HepG2 (cell line): Measurements from ENCODE around the gene URGCP. TPM values are rescaled to one million over a fixed set of nuclear protein-coding genes. Genes with fewer than 3 reads are reported as not detected.

Experiments used
- ADNP ChIP-seq: sonication (generic); formaldehyde crosslinking; IDR thresholded peaks from 2 replicates; pipeline ENCODE4 v1.4.0; 2020; ENCODE audit warnings: missing genetic modification reagents
- AHR ChIP-seq: IDR thresholded peaks from 2 replicates; pipeline ENCODE4 v1.6.1; 2018; ENCODE audit warnings: missing genetic modification reagents, missing compliant biosample characterization
- BORCS8-MEF2B ChIP-seq: sonication (generic); formaldehyde crosslinking; IDR thresholded peaks from 2 replicates; pipeline ENCODE4 v1.8.0; 2022; ENCODE audit warnings: mild to moderate bottlenecking, missing genetic modification reagents
- CEBPG ChIP-seq: IDR thresholded peaks from 2 replicates; pipeline ENCODE4 v1.6.1; 2016
- KDM1A ChIP-seq: IDR thresholded peaks from 2 replicates; pipeline ENCODE4 v1.6.1; 2016; ENCODE audit warnings: missing compliant biosample characterization
- KDM6A ChIP-seq: IDR thresholded peaks from 2 replicates; pipeline ENCODE4 v1.6.1; 2016; ENCODE audit warnings: low read depth
- SALL2 ChIP-seq: sonication (generic); formaldehyde crosslinking; IDR thresholded peaks from 2 replicates; pipeline ENCODE4 v1.8.1; 2023; ENCODE audit warnings: mild to moderate bottlenecking, missing genetic modification reagents, inconsistent platforms
- TCF12 ChIP-seq, 2 experiments: fragments of 450-650 bp in 1 of 2; sonication (generic) in 1 of 2; formaldehyde crosslinking in 1 of 2; IDR thresholded peaks; 2 replicates each; pipeline versions ENCODE4 v1.6.1 to v1.8.0; 2017 to 2022; ENCODE audit warnings: antibody characterized with exemption in 1 of 2, mild to moderate bottlenecking in 1 of 2, missing genetic modification reagents in 1 of 2, moderate library complexity in 1 of 2
- YY1 ChIP-seq: IDR thresholded peaks from 2 replicates; pipeline ENCODE4 v1.6.1; 2011; ENCODE audit warnings: low read length, low read depth, moderate library complexity, mild to moderate bottlenecking; ENCODE audit not compliant: insufficient read depth, insufficient replicate concordance
- ZFP36L2 ChIP-seq: sonication (generic); formaldehyde crosslinking; IDR thresholded peaks from 2 replicates; pipeline ENCODE4 v1.4.0; 2020; ENCODE audit warnings: missing genetic modification reagents
- ZFP37 ChIP-seq: sonication (generic); formaldehyde crosslinking; IDR thresholded peaks from 2 replicates; pipeline ENCODE4 v1.4.0; 2020; ENCODE audit warnings: missing genetic modification reagents, borderline replicate concordance
- ZNF20 ChIP-seq: sonication (generic); formaldehyde crosslinking; IDR thresholded peaks from 2 replicates; pipeline ENCODE4 v1.4.0; 2020; ENCODE audit warnings: mild to moderate bottlenecking, moderate library complexity, missing genetic modification reagents
- ZNF264 ChIP-seq: sonication (generic); formaldehyde crosslinking; IDR thresholded peaks from 2 replicates; pipeline ENCODE4 v1.4.0; 2020; ENCODE audit warnings: missing genetic modification reagents
- ZNF33B ChIP-seq: sonication (generic); formaldehyde crosslinking; IDR thresholded peaks from 2 replicates; pipeline ENCODE4 v1.5.1; 2020; ENCODE audit warnings: mild to moderate bottlenecking, missing genetic modification reagents
- ZNF350 ChIP-seq: sonication (generic); formaldehyde crosslinking; IDR thresholded peaks from 2 replicates; pipeline ENCODE4 v1.4.0; 2020; ENCODE audit warnings: mild to moderate bottlenecking, low read depth, missing genetic modification reagents, borderline replicate concordance
- ZNF747 ChIP-seq: sonication (generic); formaldehyde crosslinking; IDR thresholded peaks from 2 replicates; pipeline ENCODE4 v1.8.1; 2023; ENCODE audit warnings: missing genetic modification reagents, mild to moderate bottlenecking, borderline replicate concordance
- polyA plus RNA-seq, 8 experiments: library from polyadenylated mRNA; depleted of rRNA in 3 of 8; stranded (reverse) in 7 of 8; unstranded in 1 of 8; fragments of >200 nt; fragmentation: Illumina TruSeq in 4 of 8; extraction: Trizol in 4 of 8; gene quantifications; 2 replicates each; pipeline versions ENCODE4 v1.2.1 to v1.2.3, GENCODE V29; 2011 to 2016; ENCODE audit warnings: low read depth in 4 of 8, missing spikeins in 1 of 8, mixed read lengths in 1 of 8; ENCODE audit not compliant: insufficient read depth in 1 of 8
- total RNA-seq, 5 experiments: library from RNA; depleted of rRNA; stranded (reverse); fragments of >200 nt; fragmentation: Illumina TruSeq; extraction: Trizol; gene quantifications; 2 replicates each; pipeline ENCODE4 v1.2.3, GENCODE V29; 2016; ENCODE audit warnings: low read depth in 1 of 5
- TF ChIP-seq, protein P1 (sequence below): IDR thresholded peaks from 2 replicates; pipeline ENCODE4 v1.4.0; 2020; ENCODE audit warnings: mild to moderate bottlenecking, missing genetic modification reagents
- TF ChIP-seq, protein P2 (sequence below): sonication (generic); formaldehyde crosslinking; IDR thresholded peaks from 2 replicates; pipeline ENCODE4 v1.4.0; 2020; ENCODE audit warnings: mild to moderate bottlenecking, missing genetic modification reagents
- TF ChIP-seq, protein P3 (sequence below): sonication (generic); formaldehyde crosslinking; IDR thresholded peaks from 2 replicates; pipeline ENCODE4 v1.5.1; 2020; ENCODE audit warnings: missing genetic modification reagents, mild to moderate bottlenecking, borderline replicate concordance
- TF ChIP-seq, protein P4 (sequence below): IDR thresholded peaks from 2 replicates; pipeline ENCODE4 v1.6.1; 2016; ENCODE audit warnings: low read depth, control low read depth

URGCP gene
- total and polyA plus RNA-seq, 2 of the 13 experiments (the other 11 are each of a cell fraction or from before 2014, with no cell fraction given), result 22.3 to 25.8 TPM

DNA sequence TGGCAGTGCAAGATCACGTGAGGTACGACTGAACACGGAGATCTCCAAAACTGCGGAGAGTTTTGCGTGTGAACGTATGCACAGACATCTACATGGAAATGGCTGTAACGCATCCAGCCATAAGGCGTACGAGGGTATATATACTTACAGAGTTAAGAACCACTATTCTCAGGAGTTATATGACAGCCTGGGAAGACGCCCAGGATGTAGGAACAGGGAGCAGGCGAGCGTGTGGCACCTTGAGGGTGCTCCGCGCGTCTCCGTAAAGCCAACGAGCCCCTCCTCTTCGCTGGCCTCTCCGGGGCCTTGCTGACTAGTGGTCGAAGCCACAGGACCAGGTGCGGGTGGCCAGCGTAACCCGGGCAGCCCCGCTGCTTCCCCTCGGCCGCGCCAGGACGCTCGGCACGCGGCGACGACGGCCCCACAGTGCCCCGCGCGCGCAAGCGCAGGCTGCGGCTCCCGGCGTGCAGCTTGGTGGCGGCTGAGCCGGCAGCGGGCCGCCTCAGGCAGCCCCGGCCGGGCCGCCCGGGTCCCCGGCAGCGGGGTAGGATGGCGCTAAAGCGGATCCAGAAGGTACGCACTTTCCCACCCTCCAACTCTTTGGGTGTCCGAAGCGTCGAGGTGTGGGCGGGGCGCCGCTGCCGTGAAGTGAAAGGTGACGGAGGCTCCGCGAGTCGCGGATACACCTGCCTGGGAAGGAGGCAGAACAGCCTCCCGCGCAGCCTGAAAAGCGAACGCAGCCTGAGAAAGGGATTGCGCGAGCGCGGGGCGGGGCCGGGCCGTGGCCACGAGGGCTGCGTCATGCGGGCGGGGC, 19.8 kb upstream of the URGCP start, which contains the start of gene UBE2D4 (continued):
- TF ChIP-seq, protein P1, sequence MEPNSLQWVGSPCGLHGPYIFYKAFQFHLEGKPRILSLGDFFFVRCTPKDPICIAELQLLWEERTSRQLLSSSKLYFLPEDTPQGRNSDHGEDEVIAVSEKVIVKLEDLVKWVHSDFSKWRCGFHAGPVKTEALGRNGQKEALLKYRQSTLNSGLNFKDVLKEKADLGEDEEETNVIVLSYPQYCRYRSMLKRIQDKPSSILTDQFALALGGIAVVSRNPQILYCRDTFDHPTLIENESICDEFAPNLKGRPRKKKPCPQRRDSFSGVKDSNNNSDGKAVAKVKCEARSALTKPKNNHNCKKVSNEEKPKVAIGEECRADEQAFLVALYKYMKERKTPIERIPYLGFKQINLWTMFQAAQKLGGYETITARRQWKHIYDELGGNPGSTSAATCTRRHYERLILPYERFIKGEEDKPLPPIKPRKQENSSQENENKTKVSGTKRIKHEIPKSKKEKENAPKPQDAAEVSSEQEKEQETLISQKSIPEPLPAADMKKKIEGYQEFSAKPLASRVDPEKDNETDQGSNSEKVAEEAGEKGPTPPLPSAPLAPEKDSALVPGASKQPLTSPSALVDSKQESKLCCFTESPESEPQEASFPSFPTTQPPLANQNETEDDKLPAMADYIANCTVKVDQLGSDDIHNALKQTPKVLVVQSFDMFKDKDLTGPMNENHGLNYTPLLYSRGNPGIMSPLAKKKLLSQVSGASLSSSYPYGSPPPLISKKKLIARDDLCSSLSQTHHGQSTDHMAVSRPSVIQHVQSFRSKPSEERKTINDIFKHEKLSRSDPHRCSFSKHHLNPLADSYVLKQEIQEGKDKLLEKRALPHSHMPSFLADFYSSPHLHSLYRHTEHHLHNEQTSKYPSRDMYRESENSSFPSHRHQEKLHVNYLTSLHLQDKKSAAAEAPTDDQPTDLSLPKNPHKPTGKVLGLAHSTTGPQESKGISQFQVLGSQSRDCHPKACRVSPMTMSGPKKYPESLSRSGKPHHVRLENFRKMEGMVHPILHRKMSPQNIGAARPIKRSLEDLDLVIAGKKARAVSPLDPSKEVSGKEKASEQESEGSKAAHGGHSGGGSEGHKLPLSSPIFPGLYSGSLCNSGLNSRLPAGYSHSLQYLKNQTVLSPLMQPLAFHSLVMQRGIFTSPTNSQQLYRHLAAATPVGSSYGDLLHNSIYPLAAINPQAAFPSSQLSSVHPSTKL (CRISPR knock-in tag), result peak; percentile 29; the same call in 1 of the 2 replicates
- TF ChIP-seq, protein P2, sequence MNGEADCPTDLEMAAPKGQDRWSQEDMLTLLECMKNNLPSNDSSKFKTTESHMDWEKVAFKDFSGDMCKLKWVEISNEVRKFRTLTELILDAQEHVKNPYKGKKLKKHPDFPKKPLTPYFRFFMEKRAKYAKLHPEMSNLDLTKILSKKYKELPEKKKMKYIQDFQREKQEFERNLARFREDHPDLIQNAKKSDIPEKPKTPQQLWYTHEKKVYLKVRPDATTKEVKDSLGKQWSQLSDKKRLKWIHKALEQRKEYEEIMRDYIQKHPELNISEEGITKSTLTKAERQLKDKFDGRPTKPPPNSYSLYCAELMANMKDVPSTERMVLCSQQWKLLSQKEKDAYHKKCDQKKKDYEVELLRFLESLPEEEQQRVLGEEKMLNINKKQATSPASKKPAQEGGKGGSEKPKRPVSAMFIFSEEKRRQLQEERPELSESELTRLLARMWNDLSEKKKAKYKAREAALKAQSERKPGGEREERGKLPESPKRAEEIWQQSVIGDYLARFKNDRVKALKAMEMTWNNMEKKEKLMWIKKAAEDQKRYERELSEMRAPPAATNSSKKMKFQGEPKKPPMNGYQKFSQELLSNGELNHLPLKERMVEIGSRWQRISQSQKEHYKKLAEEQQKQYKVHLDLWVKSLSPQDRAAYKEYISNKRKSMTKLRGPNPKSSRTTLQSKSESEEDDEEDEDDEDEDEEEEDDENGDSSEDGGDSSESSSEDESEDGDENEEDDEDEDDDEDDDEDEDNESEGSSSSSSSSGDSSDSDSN (CRISPR knock-in tag), result peak; percentile 94
- TF ChIP-seq ADNP (CRISPR knock-in tag) (0 out of 2 replicates have a peak, but pooled peaks have one; percentile 16), ZNF747 (CRISPR knock-in tag) (peak; percentile 98), TCF12 (IDR thresholded peaks at IDR 0.05) (no peak), TCF12 (CRISPR knock-in tag; IDR thresholded peaks at IDR 0.05) (no peak), CEBPG (CRISPR knock-in tag) (peak; percentile 87), AHR (peak; percentile 94), KDM1A (no peak), ZFP36L2 (CRISPR knock-in tag) (no peak), ZNF350 (CRISPR knock-in tag) (no peak), KDM6A (CRISPR knock-in tag) (no peak), ZNF264 (CRISPR knock-in tag) (peak; percentile 45; the same call in 1 of the 2 replicates), ZNF33B (CRISPR knock-in tag) (peak; percentile 89), ZNF20 (CRISPR knock-in tag) (no peak), YY1 (peak; percentile 37), BORCS8-MEF2B (CRISPR knock-in tag) (peak; percentile 95), SALL2 (CRISPR knock-in tag) (peak; percentile 80), ZFP37 (CRISPR knock-in tag) (no peak)
- TF ChIP-seq, protein P3, sequence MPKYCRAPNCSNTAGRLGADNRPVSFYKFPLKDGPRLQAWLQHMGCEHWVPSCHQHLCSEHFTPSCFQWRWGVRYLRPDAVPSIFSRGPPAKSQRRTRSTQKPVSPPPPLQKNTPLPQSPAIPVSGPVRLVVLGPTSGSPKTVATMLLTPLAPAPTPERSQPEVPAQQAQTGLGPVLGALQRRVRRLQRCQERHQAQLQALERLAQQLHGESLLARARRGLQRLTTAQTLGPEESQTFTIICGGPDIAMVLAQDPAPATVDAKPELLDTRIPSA (CRISPR knock-in tag), result no peak; the same call in none of the 2 replicates
- TF ChIP-seq, protein P4, sequence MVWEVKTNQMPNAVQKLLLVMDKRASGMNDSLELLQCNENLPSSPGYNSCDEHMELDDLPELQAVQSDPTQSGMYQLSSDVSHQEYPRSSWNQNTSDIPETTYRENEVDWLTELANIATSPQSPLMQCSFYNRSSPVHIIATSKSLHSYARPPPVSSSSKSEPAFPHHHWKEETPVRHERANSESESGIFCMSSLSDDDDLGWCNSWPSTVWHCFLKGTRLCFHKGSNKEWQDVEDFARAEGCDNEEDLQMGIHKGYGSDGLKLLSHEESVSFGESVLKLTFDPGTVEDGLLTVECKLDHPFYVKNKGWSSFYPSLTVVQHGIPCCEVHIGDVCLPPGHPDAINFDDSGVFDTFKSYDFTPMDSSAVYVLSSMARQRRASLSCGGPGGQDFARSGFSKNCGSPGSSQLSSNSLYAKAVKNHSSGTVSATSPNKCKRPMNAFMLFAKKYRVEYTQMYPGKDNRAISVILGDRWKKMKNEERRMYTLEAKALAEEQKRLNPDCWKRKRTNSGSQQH (CRISPR knock-in tag), result peak; percentile 55; the same call in 1 of the 2 replicates
